ENCODE measurements around the gene TTC34. TPM values are rescaled to one million over a fixed set of nuclear protein-coding genes. Genes with fewer than 3 reads are reported as not detected.

The TTC34 gene
- total and polyA plus RNA-seq, 2 of the 13 experiments (the other 11 are each of a cell fraction or from before 2014, with no cell fraction given) = 0.07 to 0.11 TPM

DNA sequence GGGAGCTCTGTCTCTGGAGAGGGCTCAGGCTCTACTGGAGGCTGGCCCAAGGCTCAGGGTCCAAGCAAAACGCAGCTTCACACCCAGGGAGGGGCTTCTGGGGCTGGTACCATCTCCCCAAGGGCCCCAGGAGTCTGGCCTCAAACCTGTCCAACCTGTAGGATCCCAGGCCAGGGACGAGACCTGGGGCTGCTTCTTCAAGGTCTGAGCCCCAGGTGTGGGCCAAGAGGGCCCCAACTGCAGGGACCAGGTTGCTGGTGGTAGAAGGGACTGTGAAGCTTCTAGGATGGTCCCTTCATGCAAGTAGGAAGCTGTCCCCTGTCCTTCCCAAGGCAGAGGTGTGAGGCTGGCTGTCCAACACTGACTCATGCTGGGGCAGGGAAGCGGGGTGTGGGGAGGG, 160.9 kb downstream of the TTC34 start:
- ChIA-PET POLR2A (interaction anchor here (0.9 to 1.9 kb wide), 2 partner anchors 57 to 64 kb away, joined by 3 to 4 read pairs; no protein-coding TSS in a partner anchor), CTCF (ENCODE audit: low intra/inter-chr PET ratio, low total read pairs) (no interaction called here)
- H3K4me1 ChIP-seq (ENCODE audit: insufficient read depth, low read length) = peaks cover 6% of the 10 kb centered on the region; the same call in 1 of the 2 replicates
- no peak for FAIRE-seq
- intact Hi-C loops (cut with micrococcal nuclease; ENCODE audit: unreplicated experiment) (no loop called here), in situ Hi-C loops (cut with HindIII; ENCODE audit: extremely low pct_ligation_motif_present, low pct_unique_long_range_greater_than_20kb) (no loop called here)
- peaks cover 2 to 10% of the 10 kb centered on the region in 2 experiments; a peak in 3 of 5 replicates for H3K27me3 ChIP-seq (ENCODE audit: control insufficient read depth in 1 of 2, insufficient read depth in 2 of 2, low read length in 2 of 2)
- H3K79me2 ChIP-seq (ENCODE audit: insufficient read depth, low read length) = peaks cover 3% of the 10 kb centered on the region
- WGBS (ENCODE audit: low lambda C conversion rate) = 100% methylated on average over 2 of the region's 3 CpGs
- no peak for DNase-seq (ENCODE audit: low spot score)
- TF ChIP-seq AGO1 (IDR thresholded peaks at IDR 0.05; ENCODE audit: low read depth, low read length, poor library complexity, severe bottlenecking) = no peak
- TF ChIP-seq ZFP91 (CRISPR knock-in tag; IDR thresholded peaks at IDR 0.05; ENCODE audit: borderline replicate concordance) = no peak
- TF ChIP-seq ZNF276 (CRISPR knock-in tag; IDR thresholded peaks at IDR 0.05; ENCODE audit: low read depth) = no peak
- H3K4me2 ChIP-seq (ENCODE audit: low read depth, low read length) = no peak overlapping the region
- H3K9me3 ChIP-seq (ENCODE audit: low read length) = peaks cover 7% of the 10 kb centered on the region; the same call in 1 of the 2 replicates
- BruUV-seq (replicated peaks) = no TSS peak
- no peak overlapping the region for H3K9ac ChIP-seq (ENCODE audit: insufficient read depth, low read depth, low read length)
- ATAC-seq = no peak
- no peak overlapping the region for H2AFZ ChIP-seq (ENCODE audit: low read length)
- H3K4me3 ChIP-seq (replicated peaks in 1 of 3; ENCODE audit: insufficient read depth in 1 of 3, low read depth in 2 of 3, low read length in 3 of 3) = no peak overlapping the region
- H3K36me3 ChIP-seq (replicated peaks in 1 of 2; ENCODE audit: control insufficient read depth in 1 of 2, insufficient read depth in 2 of 2, low read length in 2 of 2) = no peaks in the 10 kb centered on the region
- no peaks in the 10 kb centered on the region for H4K20me1 ChIP-seq (ENCODE audit: insufficient read depth, low read length)
- no peak overlapping the region for H3K27ac ChIP-seq (ENCODE audit: extremely low read length, insufficient read depth, low read length)

Measured in HepG2 (cell line).